ENCODE measurements around the gene PAM16.
"Not testable (repeated sequence)": the region's sequence is repeated elsewhere in the genome, so short reads cannot be mapped to it uniquely, and the experiment has no call there.

DNA sequence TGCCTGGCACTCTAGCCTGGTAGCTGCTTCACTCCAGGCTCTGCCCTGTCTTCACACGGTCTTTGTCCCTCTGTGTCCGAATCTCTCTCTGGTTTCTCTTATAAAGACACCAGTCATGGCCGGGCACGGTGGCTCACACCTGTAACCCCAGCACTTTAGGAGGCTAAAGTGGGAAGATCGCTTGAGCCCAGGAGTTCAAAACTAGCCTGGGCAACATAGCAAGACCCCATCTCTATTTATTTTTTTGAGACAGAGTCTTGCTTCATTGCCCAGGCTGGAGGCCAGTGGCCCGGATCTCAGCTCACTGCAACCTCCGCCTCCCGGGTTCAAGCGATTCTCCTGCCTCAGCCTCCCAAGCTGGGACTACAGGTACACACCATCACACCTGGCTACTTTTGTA is 17.4 kb downstream of the PAM16 start:
- TF ChIP-seq, protein P1, sequence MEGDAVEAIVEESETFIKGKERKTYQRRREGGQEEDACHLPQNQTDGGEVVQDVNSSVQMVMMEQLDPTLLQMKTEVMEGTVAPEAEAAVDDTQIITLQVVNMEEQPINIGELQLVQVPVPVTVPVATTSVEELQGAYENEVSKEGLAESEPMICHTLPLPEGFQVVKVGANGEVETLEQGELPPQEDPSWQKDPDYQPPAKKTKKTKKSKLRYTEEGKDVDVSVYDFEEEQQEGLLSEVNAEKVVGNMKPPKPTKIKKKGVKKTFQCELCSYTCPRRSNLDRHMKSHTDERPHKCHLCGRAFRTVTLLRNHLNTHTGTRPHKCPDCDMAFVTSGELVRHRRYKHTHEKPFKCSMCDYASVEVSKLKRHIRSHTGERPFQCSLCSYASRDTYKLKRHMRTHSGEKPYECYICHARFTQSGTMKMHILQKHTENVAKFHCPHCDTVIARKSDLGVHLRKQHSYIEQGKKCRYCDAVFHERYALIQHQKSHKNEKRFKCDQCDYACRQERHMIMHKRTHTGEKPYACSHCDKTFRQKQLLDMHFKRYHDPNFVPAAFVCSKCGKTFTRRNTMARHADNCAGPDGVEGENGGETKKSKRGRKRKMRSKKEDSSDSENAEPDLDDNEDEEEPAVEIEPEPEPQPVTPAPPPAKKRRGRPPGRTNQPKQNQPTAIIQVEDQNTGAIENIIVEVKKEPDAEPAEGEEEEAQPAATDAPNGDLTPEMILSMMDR (IDR thresholded peaks at IDR 0.05; ENCODE audit: poor library complexity, severe bottlenecking) = not testable (repeated sequence)
- TF ChIP-seq, protein P2, sequence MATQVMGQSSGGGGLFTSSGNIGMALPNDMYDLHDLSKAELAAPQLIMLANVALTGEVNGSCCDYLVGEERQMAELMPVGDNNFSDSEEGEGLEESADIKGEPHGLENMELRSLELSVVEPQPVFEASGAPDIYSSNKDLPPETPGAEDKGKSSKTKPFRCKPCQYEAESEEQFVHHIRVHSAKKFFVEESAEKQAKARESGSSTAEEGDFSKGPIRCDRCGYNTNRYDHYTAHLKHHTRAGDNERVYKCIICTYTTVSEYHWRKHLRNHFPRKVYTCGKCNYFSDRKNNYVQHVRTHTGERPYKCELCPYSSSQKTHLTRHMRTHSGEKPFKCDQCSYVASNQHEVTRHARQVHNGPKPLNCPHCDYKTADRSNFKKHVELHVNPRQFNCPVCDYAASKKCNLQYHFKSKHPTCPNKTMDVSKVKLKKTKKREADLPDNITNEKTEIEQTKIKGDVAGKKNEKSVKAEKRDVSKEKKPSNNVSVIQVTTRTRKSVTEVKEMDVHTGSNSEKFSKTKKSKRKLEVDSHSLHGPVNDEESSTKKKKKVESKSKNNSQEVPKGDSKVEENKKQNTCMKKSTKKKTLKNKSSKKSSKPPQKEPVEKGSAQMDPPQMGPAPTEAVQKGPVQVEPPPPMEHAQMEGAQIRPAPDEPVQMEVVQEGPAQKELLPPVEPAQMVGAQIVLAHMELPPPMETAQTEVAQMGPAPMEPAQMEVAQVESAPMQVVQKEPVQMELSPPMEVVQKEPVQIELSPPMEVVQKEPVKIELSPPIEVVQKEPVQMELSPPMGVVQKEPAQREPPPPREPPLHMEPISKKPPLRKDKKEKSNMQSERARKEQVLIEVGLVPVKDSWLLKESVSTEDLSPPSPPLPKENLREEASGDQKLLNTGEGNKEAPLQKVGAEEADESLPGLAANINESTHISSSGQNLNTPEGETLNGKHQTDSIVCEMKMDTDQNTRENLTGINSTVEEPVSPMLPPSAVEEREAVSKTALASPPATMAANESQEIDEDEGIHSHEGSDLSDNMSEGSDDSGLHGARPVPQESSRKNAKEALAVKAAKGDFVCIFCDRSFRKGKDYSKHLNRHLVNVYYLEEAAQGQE (IDR thresholded peaks at IDR 0.05; ENCODE audit: borderline replicate concordance) = not testable (repeated sequence)
- not testable (repeated sequence) for TF ChIP-seq POLR2AphosphoS5 (IDR thresholded peaks at IDR 0.05); EZH2 (IDR thresholded peaks at IDR 0.05; ENCODE audit: borderline replicate concordance, insufficient read depth, low read length, poor library complexity, severe bottlenecking); TAF1 (IDR thresholded peaks at IDR 0.05; ENCODE audit: low read depth)
